ENCODE data around the gene CEBPZOS. TPM values are rescaled to one million over a fixed set of nuclear protein-coding genes. Genes with fewer than 3 reads are reported as not detected.

Gene CEBPZOS
- total and polyA plus RNA-seq, 10 of the 15 experiments (the other 5 are each of a cell fraction or from before 2014, with no cell fraction given), result 22.9 to 50.8 (median 39.1) TPM

GRCh38 chr2:37153224-37153623 is 43.1 kb upstream of the CEBPZOS start (continued):
- no peak for TF ChIP-seq USF2 (IDR thresholded peaks at IDR 0.05; ENCODE audit: borderline replicate concordance, low read depth, low read length)
- TF ChIP-seq RELA (IDR thresholded peaks at IDR 0.05; ENCODE audit: borderline replicate concordance, partially characterized antibody), result no peak
- TF ChIP-seq PML (IDR thresholded peaks at IDR 0.05; ENCODE audit: low read length), result no peak
- no peak for TF ChIP-seq NR2C2 (IDR thresholded peaks at IDR 0.05; ENCODE audit: borderline replicate concordance, control insufficient read depth, insufficient read length, low read depth)
- TF ChIP-seq RBBP5 (conservative IDR thresholded peaks at IDR 0.05), result no peak
- no peak for TF ChIP-seq MYC (IDR thresholded peaks at IDR 0.05; ENCODE audit: insufficient read depth, insufficient read length, insufficient replicate concordance, low read length, severe bottlenecking)

- H3K4me2 ChIP-seq (ENCODE audit: control insufficient read depth, insufficient read depth), result peak overlapping the region; percentile 97
- in situ Hi-C loops (cut with MboI) (no loop called here), intact Hi-C loops (cut with micrococcal nuclease; ENCODE audit: unreplicated experiment) (loop anchor here (5.0 kb wide), 1 partner anchor 78 kb away; the partner anchor contains the start of genes CEBPZ and NDUFAF7)
- peak overlapping the region; percentile 95; the same call in 1 of the 2 replicates for H3K27ac ChIP-seq (ENCODE audit: control insufficient read depth, insufficient read depth)
- peak overlapping the region; percentile 97 for H3K9ac ChIP-seq (ENCODE audit: control insufficient read depth, insufficient read depth, low read length)
- 0 out of 2 replicates have a peak, but pooled peaks cover 3% of the 10 kb centered on the region for H4K20me1 ChIP-seq (ENCODE audit: control insufficient read depth, insufficient read depth)
- CTCF ChIA-PET, result interaction anchor here (0.6 to 1.1 kb wide), 2 partner anchors 72 to 236 kb away, joined by 3 read pairs; no protein-coding TSS in a partner anchor
- peaks cover 2% of the 10 kb centered on the region; the same call in 1 of the 3 replicates for H3K9me3 ChIP-seq (replicated peaks; ENCODE audit: control insufficient read depth, insufficient read depth, low read length)
- H3K27me3 ChIP-seq (replicated peaks in 1 of 2; ENCODE audit: control insufficient read depth in 2 of 2, insufficient read depth in 2 of 2, low read length in 1 of 2), result no peaks in the 10 kb centered on the region
- H2AFZ ChIP-seq (ENCODE audit: control insufficient read depth, low read depth, low read length), result no peak overlapping the region
- H3K36me3 ChIP-seq (ENCODE audit: control insufficient read depth in 2 of 2, insufficient read depth in 2 of 2, low read length in 1 of 2), result peaks cover 0 to 9% of the 10 kb centered on the region in 2 experiments; a peak in 1 of 4 replicates
- RAD21 ChIA-PET (ENCODE audit: unreplicated experiment), result interaction anchor here (1.2 kb wide), 1 partner anchor 65 kb away, joined by 4 read pairs; no protein-coding TSS in a partner anchor
- H3K4me3 ChIP-seq, result peak overlapping the region; percentile 92
- SMC1A ChIA-PET (ENCODE audit: uncharacterized antibody, unreplicated experiment), result interaction anchor here (0.6 to 1.1 kb wide), 4 partner anchors 9 to 312 kb away, joined by 3 read pairs; no protein-coding TSS in a partner anchor
- 53% methylated on average over 4 of the region's 4 CpGs for WGBS (ENCODE audit: insufficient coverage, insufficient replicate concordance, low lambda C conversion rate, missing lambda C conversion rate)
- FAIRE-seq, result no peak
- DNase-seq (ENCODE audit: low read depth, low spot score), result no peak
- POLR2A ChIA-PET, result interaction anchor here (0.6 to 1.2 kb wide), 3 partner anchors 48 to 73 kb away, joined by 3 to 4 read pairs (median 3); no protein-coding TSS in a partner anchor
- peaks cover 76% of the 10 kb centered on the region for H3K79me2 ChIP-seq (ENCODE audit: control insufficient read depth, insufficient read depth, low read length)
- BruUV-seq (replicated peaks), result no TSS peak
- H3K4me1 ChIP-seq (ENCODE audit: control insufficient read depth, insufficient read depth, low read length), result peaks cover 12% of the 10 kb centered on the region
- ATAC-seq, result peak; percentile 28
- TF ChIP-seq HDGF (IDR thresholded peaks at IDR 0.05), result 0 out of 2 replicates have a peak, but pooled peaks have one; percentile 59
- TF ChIP-seq NBN (IDR thresholded peaks at IDR 0.05), result 0 out of 2 replicates have a peak, but pooled peaks have one; percentile 41
- TF ChIP-seq E4F1 (IDR thresholded peaks at IDR 0.05; ENCODE audit: borderline replicate concordance, partially characterized antibody), result peak; percentile 8
- TF ChIP-seq ZNF687 (IDR thresholded peaks at IDR 0.05), result no peak
- no peak for TF ChIP-seq RUNX3 (IDR thresholded peaks at IDR 0.05; ENCODE audit: low read length)
- TF ChIP-seq RELB (IDR thresholded peaks at IDR 0.05; ENCODE audit: low read depth), result 0 out of 2 replicates have a peak, but pooled peaks have one; percentile 21
- TF ChIP-seq YBX1 (IDR thresholded peaks at IDR 0.05), result no peak
Measured at GRCh38 chr2:37154785-37155184, 41.5 kb upstream of the CEBPZOS start.
